ENCODE data around the gene PLEKHG7.

GRCh38 chr12:92764831-92765230 is 62.0 kb downstream of the PLEKHG7 start:
- no peak for TF ChIP-seq CTCF (IDR thresholded peaks at IDR 0.05)
- no peak for TF ChIP-seq POLR2A (IDR thresholded peaks at IDR 0.05)
- no peak for TF ChIP-seq EP300 (IDR thresholded peaks at IDR 0.05; ENCODE audit: low read depth)
- TF ChIP-seq POLR2AphosphoS5 (IDR thresholded peaks at IDR 0.05) = no peak

All from transverse colon (tissue), 4 donors.